Measurements from ENCODE around the gene NOS1AP.
"Not testable (repeated sequence)": the region's sequence is repeated elsewhere in the genome, so short reads cannot be mapped to it uniquely, and the experiment has no call there.

The NOS1AP gene

GRCh38 chr1:162416215-162416614 lies 346.7 kb downstream of the NOS1AP start:
- no peak overlapping the region for H3K4me3 Mint-ChIP-seq
- H3K27ac Mint-ChIP-seq: no peak overlapping the region
- H3K9me3 Mint-ChIP-seq: no peaks in the 10 kb centered on the region
- H3K27me3 Mint-ChIP-seq (ENCODE audit: low read depth): peaks cover 17% of the 10 kb centered on the region
- H3K36me3 Mint-ChIP-seq (ENCODE audit: low read depth): no peaks in the 10 kb centered on the region
- H3K4me1 Mint-ChIP-seq (ENCODE audit: low read depth): no peaks in the 10 kb centered on the region

- Mint-ChIP-seq H3K27me3 (ENCODE audit: low read depth) (peaks cover 17% of the 10 kb centered on the region), H3K4me1 (ENCODE audit: low read depth) (no peaks in the 10 kb centered on the region), H3K4me3 (no peak overlapping the region), H3K36me3 (ENCODE audit: low read depth) (no peaks in the 10 kb centered on the region), H3K27ac (no peak overlapping the region), H3K9me3 (no peaks in the 10 kb centered on the region)
These were observed 347.4 kb downstream of the NOS1AP start for GRCh38 chr1:162416909-162417308.

- H3K27me3 Mint-ChIP-seq (ENCODE audit: low read depth): peaks cover 17% of the 10 kb centered on the region
These were observed 348.2 kb downstream of the NOS1AP start for GRCh38 chr1:162417650-162418049.

GRCh38 chr1:162418584-162418983 lies 349.1 kb downstream of the NOS1AP start:
- H3K36me3 Mint-ChIP-seq (ENCODE audit: low read depth); H3K9me3 Mint-ChIP-seq; H3K27ac Mint-ChIP-seq; H3K4me3 Mint-ChIP-seq; H3K4me1 Mint-ChIP-seq (ENCODE audit: low read depth): not testable (repeated sequence)
- peaks cover 17% of the 10 kb centered on the region for H3K27me3 Mint-ChIP-seq (ENCODE audit: low read depth)

More at GRCh38 chr1:162417650-162418049, 348.2 kb downstream of the NOS1AP start:
- no peak overlapping the region for H3K27ac Mint-ChIP-seq
- H3K36me3 Mint-ChIP-seq (ENCODE audit: low read depth): no peaks in the 10 kb centered on the region
- H3K4me3 Mint-ChIP-seq: no peak overlapping the region
- no peaks in the 10 kb centered on the region for H3K9me3 Mint-ChIP-seq
- no peaks in the 10 kb centered on the region for H3K4me1 Mint-ChIP-seq (ENCODE audit: low read depth)

GRCh38 chr1:162419450-162419931 lies 350.0 kb downstream of the NOS1AP start:
- H3K4me3 Mint-ChIP-seq; H3K9me3 Mint-ChIP-seq; H3K27ac Mint-ChIP-seq; H3K4me1 Mint-ChIP-seq (ENCODE audit: low read depth); H3K36me3 Mint-ChIP-seq (ENCODE audit: low read depth): not testable (repeated sequence)
- peaks cover 17% of the 10 kb centered on the region for H3K27me3 Mint-ChIP-seq (ENCODE audit: low read depth)
